SU-DHL-6 (cell line): Measurements from ENCODE around the gene ACSF3.

Experiments used
- H2AFZ ChIP-seq: fragments of 200-600 bp; sonication (generic); 2 replicates; pipeline ENCODE4 v1.6.1; 2014; ENCODE audit warnings: low read depth, mild to moderate bottlenecking, moderate library complexity, mixed read lengths, antibody characterized with exemption, low read length; ENCODE audit not compliant: severe bottlenecking
- H3F3A ChIP-seq: fragments of 200-600 bp; shearing (Covaris generic); 2 replicates; pipeline ENCODE4 v1.6.0; 2016; ENCODE audit warnings: antibody characterized with exemption, mild to moderate bottlenecking; ENCODE audit not compliant: insufficient read depth
- H3K27ac ChIP-seq: fragments of 200-600 bp; sonication (generic); 2 replicates; pipeline ENCODE4 v1.5.1; 2016; ENCODE audit warnings: low read depth, mild to moderate bottlenecking, low read length, moderate library complexity, mixed read lengths
- H3K27me3 ChIP-seq: fragments of 200-600 bp; sonication (generic), shearing (Covaris generic); 2 replicates; pipeline ENCODE4 v1.6.0; 2014; ENCODE audit warnings: mild to moderate bottlenecking, low read length
- H3K36me3 ChIP-seq: fragments of 200-600 bp; sonication (generic); 2 replicates; pipeline ENCODE4 v1.6.1; 2014; ENCODE audit warnings: mild to moderate bottlenecking, low read length, mixed read lengths
- H3K4me2 ChIP-seq: fragments of 300-600, 200-600 bp; shearing (Covaris generic), sonication (generic); 2 replicates; pipeline ENCODE4 v1.6.0; 2014; ENCODE audit warnings: low read length, low read depth, mild to moderate bottlenecking; ENCODE audit not compliant: poor library complexity, severe bottlenecking
- H3K4me3 ChIP-seq: fragments of 200-600 bp; sonication (generic); 2 replicates; pipeline ENCODE4 v1.5.1; 2014; ENCODE audit warnings: antibody characterized with exemption, low read length, mild to moderate bottlenecking, mixed read lengths; ENCODE audit not compliant: insufficient read depth, poor library complexity, severe bottlenecking
- H3K79me2 ChIP-seq: fragments of 200-600 bp; sonication (generic); 2 replicates; pipeline ENCODE4 v1.6.1; 2014; ENCODE audit warnings: mild to moderate bottlenecking, low read length, moderate library complexity; ENCODE audit not compliant: insufficient read depth
- H3K9ac ChIP-seq: fragments of 200-600 bp; sonication (generic); 2 replicates; pipeline ENCODE4 v1.7.0; 2014; ENCODE audit warnings: mild to moderate bottlenecking, low read length
- H3K9me2 ChIP-seq: fragments of 200-600 bp; sonication (generic); replicated peaks from 2 replicates; pipeline ENCODE4 v1.6.1; 2014; ENCODE audit warnings: low read length; ENCODE audit not compliant: insufficient read depth
- H3K9me3 ChIP-seq: fragments of 200-600 bp; sonication (generic); 2 replicates; pipeline ENCODE4 v1.6.1; 2014; ENCODE audit warnings: low read length, mixed read lengths; ENCODE audit not compliant: insufficient read depth
- H4K20me1 ChIP-seq: fragments of 200-600 bp; sonication (generic); 2 replicates; pipeline ENCODE4 v1.6.1; 2014; ENCODE audit warnings: low read depth, mild to moderate bottlenecking, antibody characterized with exemption, low read length, moderate library complexity, mixed read lengths
- EZH2phosphoT487 ChIP-seq: fragments of 200-600 bp; sonication (generic), shearing (Covaris generic); conservative IDR thresholded peaks from 2 replicates; pipeline ENCODE4 v1.6.1; 2018; ENCODE audit warnings: mild to moderate bottlenecking, antibody characterized with exemption, low read length, moderate library complexity, mixed read lengths
- TF ChIP-seq, protein P1 (sequence below): fragments of 200-600 bp; sonication (generic); IDR thresholded peaks from one replicate; pipeline ENCODE4 v1.5.1; 2017; ENCODE audit warnings: antibody characterized with exemption, mild to moderate bottlenecking, low read length, moderate library complexity; ENCODE audit not compliant: insufficient read depth, poor library complexity, severe bottlenecking

Gene ACSF3

DNA sequence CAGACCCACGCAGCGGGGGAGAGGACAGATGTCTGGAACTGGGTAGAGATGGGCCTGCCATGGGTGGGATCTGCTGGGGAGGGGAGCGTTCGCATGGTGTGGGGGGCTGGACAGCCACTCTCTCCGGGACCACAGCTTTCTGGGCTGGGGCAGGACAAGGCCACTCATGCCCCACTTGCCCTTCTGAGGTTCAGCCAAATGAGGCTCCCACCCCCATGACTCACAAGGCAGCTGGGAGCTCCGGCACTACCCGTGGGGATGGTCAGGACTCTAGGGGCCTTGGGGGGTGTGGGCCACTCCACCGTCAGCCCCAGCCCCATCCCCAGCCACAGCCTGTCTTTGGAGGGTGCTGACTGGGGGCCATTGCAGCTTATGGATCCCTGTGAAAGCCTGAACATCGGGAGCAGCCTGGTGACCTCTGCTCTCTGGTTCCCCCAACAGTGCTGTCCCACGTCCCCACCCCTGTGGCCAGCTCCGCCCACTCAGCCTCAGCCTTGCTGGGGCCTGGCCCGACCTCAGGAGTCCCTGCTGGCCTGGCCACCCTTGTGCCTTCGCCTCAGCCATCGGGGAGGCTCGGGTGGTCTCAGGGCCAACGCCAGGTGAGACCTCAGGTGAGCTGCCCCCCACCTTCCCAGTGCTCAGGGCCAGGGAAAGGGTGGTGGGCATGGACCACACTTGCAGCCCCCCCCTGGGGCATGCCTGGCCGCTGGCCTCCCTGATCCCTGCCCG is 73.2 kb downstream of the ACSF3 start:
- Histone ChIP-seq H3F3A (no peaks in the 10 kb centered on the region), H3K9me2 (no peaks in the 10 kb centered on the region), H3K27ac (no peak overlapping the region), H2AFZ (no peak overlapping the region), H4K20me1 (no peaks in the 10 kb centered on the region), H3K27me3 (no peaks in the 10 kb centered on the region), H3K4me2 (no peak overlapping the region), H3K9me3 (no peaks in the 10 kb centered on the region), H3K9ac (no peak overlapping the region; the same call in 1 of the 2 replicates), H3K79me2 (no peaks in the 10 kb centered on the region), H3K4me3 (no peak overlapping the region), H3K36me3 (no peaks in the 10 kb centered on the region)
- TF ChIP-seq, protein P1, sequence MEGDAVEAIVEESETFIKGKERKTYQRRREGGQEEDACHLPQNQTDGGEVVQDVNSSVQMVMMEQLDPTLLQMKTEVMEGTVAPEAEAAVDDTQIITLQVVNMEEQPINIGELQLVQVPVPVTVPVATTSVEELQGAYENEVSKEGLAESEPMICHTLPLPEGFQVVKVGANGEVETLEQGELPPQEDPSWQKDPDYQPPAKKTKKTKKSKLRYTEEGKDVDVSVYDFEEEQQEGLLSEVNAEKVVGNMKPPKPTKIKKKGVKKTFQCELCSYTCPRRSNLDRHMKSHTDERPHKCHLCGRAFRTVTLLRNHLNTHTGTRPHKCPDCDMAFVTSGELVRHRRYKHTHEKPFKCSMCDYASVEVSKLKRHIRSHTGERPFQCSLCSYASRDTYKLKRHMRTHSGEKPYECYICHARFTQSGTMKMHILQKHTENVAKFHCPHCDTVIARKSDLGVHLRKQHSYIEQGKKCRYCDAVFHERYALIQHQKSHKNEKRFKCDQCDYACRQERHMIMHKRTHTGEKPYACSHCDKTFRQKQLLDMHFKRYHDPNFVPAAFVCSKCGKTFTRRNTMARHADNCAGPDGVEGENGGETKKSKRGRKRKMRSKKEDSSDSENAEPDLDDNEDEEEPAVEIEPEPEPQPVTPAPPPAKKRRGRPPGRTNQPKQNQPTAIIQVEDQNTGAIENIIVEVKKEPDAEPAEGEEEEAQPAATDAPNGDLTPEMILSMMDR: no peak
- TF ChIP-seq EZH2phosphoT487: no peak

DNA sequence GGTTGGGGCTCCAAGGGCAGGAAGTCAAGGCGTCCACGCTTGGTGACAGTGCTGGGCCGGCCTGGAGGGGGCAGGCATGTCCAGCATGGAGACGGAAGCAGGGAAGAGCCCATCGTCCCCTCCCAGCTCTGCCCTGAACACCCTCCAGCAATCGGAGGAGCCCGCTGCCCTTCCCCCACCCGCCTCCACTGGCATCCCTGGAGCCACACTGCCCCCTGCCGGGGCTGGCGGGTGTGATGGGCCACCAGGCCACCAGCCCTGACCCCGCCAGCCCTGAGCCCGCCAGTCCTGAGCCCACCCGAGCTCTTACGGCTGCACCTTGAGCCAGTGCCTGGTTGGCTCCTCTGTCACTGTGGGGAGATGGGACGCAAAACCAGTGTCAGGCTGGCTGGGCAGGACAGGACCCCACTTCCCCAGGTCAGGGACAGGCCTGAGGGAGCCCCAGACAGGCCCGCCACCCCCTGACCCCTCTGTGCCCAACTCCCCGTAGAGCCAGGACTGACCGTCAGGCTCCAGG is 73.8 kb downstream of the ACSF3 start:
- H3K4me3 ChIP-seq: no peak overlapping the region
- H3K4me2 ChIP-seq: no peak overlapping the region
- H3K9me2 ChIP-seq: no peaks in the 10 kb centered on the region
- no peak for TF ChIP-seq EZH2phosphoT487
- TF ChIP-seq, protein P1: peak; percentile 68
- no peaks in the 10 kb centered on the region for H3K27me3 ChIP-seq
- H3K79me2 ChIP-seq: no peaks in the 10 kb centered on the region
- H3K27ac ChIP-seq: no peak overlapping the region
- no peaks in the 10 kb centered on the region for H3K9me3 ChIP-seq
- H2AFZ ChIP-seq: no peak overlapping the region
- no peak overlapping the region; the same call in 1 of the 2 replicates for H3K9ac ChIP-seq
- no peaks in the 10 kb centered on the region for H3K36me3 ChIP-seq
- H4K20me1 ChIP-seq: no peaks in the 10 kb centered on the region
- no peaks in the 10 kb centered on the region for H3F3A ChIP-seq

DNA sequence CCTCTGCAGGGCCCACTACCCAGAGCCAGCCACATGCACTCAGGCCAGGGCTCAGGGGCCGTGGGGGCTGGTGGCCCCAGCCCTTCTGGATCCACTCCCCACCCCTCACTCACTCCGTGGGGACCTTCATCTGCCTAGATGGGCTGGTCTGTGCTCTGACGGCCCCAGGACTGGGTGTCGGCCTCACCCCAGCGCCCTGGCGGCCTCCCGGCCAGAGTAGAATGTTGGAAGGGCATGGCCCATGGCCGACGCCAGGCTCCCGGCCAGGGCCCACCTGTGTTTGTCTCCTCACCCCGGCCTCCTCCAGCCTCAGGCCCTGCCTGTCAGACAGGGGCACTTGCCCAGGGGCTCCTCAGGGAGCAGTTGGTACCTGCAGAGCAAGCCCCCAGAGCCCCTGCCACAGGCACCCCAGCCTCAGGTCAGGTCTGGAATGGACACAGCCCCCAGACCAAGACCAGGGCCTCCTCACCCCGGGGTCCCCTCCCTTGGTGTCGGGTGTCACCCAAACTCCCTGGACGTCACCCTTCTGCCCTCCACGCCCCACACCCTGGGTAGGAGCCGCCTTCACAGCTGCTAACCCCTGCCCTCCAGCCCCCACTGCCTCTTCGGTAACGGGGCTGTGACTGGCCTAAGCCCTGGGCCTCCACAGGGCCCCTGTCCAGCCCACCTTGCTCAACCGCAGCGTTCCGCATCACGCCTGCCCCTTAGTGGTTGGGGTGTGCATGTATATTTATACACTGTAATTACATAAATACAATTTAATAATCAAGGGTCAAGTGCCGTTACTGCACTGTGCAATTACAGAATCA is 74.9 kb downstream of the ACSF3 start:
- Histone ChIP-seq H2AFZ (no peak overlapping the region), H3K9me2 (no peaks in the 10 kb centered on the region), H3K4me3 (no peak overlapping the region), H3F3A (no peaks in the 10 kb centered on the region), H3K79me2 (no peaks in the 10 kb centered on the region), H3K9ac (no peak overlapping the region), H3K36me3 (no peaks in the 10 kb centered on the region), H4K20me1 (no peaks in the 10 kb centered on the region), H3K27me3 (no peaks in the 10 kb centered on the region), H3K9me3 (no peaks in the 10 kb centered on the region), H3K27ac (no peak overlapping the region), H3K4me2 (no peak overlapping the region)
- TF ChIP-seq EZH2phosphoT487: no peak
- TF ChIP-seq, protein P1: no peak
